ENCODE data around the gene SPTBN1.

The SPTBN1 gene

DNA sequence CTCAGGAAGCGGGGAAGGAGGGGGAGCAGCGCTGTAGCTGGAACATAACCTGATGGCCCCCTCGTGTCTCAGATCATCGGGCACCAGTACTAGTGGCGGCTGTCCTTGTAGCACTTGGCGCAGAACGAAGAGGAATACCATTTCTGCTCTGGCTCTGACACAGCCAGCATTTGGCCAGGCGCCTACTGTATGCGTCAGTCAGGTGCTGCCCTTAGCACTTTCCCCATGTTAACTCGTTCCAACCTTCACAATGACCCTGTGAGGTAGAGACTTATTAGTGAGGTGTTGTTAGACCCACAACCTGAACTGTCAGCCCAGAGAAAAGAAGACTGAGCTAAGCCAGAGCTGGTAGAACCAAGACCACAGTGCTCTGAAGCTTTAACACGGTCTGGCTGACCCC lies 219.6 kb downstream of the SPTBN1 start:
- DNase-seq (ENCODE audit: low read depth) = no peak
- H3K4me3 ChIP-seq (ENCODE audit: low read depth, low read length) = no peak overlapping the region
- TF ChIP-seq CTCF (conservative IDR thresholded peaks at IDR 0.05; ENCODE audit: low read depth, low read length) = no peak

GRCh38 chr2:54676656-54677055 lies 220.5 kb downstream of the SPTBN1 start:
- no peak overlapping the region for H3K4me3 ChIP-seq (ENCODE audit: low read depth, low read length)
- no peak for DNase-seq (ENCODE audit: low read depth)
- no peak for TF ChIP-seq CTCF (conservative IDR thresholded peaks at IDR 0.05; ENCODE audit: low read depth, low read length)

DNA sequence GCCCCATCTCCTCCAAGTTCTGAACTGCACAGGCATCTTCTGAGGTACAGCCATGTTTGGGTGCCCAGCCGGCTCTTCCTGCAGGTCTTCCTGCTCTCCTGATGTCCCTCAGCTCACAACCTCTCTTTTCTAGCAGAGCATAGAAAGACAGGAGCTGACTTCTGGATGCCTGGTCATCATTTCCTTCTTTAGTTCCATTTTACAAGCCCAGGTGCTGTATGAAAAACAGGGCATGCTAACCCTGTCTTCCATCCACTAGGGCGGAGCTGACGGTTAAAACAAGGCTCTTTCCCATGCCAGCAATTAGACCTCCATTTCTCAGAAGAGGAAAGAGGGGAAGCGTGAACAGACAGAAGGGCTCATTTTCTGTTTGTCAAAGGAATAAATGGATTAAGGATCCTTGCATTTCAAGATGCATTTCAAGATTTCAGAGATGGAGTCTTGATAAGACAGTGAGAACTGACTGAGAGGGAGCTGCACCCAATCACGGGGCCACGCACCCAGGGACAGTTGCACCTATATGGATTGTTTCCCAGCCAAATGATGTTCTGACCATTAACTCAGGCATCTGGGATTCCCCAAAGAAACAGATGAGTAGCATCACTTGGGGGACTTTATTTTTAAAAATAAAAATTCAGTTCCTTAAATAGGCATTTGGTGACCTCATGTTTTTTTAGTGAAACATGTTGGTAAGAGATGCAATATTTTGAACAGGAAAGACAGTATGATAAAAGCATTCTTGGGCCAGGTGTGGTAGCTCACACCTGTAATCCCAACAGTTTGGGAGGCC lies 221.5 kb downstream of the SPTBN1 start:
- no peak for TF ChIP-seq CTCF (conservative IDR thresholded peaks at IDR 0.05; ENCODE audit: low read depth, low read length)
- DNase-seq (ENCODE audit: low read depth) = no peak
- H3K4me3 ChIP-seq (ENCODE audit: low read depth, low read length) = no peak overlapping the region

- no peak overlapping the region for H3K4me3 ChIP-seq (ENCODE audit: low read depth, low read length)
- no peak for DNase-seq (ENCODE audit: low read depth)
- no peak for TF ChIP-seq CTCF (conservative IDR thresholded peaks at IDR 0.05; ENCODE audit: low read depth, low read length)
Observed at GRCh38 chr2:54678719-54679118, 222.6 kb downstream of the SPTBN1 start.

DNA sequence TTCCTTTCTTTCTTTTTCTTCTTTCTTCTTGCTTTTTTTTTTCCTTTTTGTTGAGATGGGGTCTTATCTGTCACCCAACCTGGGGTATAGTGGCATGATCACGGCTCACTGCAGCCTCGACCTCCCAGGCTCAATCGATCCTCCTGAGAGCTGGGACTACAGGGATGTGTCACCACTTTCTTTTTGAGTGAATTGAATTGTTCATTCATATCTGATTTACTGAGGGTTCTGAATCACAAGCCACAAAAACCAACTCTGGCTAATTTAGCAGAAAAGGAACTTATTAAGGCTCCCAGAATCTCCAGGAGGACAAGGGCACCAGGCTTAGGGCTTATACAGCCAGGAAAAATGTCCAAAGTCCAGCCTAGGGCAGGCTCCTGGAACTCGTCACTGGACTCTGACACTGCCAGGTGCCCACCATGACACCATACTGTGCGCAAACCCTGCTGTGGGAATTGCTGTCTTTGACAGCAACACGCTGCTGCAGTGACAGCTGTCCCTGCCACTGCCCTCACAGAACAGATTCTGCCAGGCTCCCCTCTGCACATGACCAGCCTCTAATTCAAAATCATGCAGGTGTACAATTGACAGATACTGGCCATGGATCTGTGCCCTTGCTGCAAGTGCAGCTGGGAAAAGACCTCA lies 224.4 kb downstream of the SPTBN1 start:
- H3K4me3 ChIP-seq (ENCODE audit: low read depth, low read length) = no peak overlapping the region
- no peak for DNase-seq (ENCODE audit: low read depth)
- no peak for TF ChIP-seq CTCF (conservative IDR thresholded peaks at IDR 0.05; ENCODE audit: low read depth, low read length)

- no peak for DNase-seq (ENCODE audit: low read depth)
- TF ChIP-seq CTCF (conservative IDR thresholded peaks at IDR 0.05; ENCODE audit: low read depth, low read length) = no peak
- H3K4me3 ChIP-seq (ENCODE audit: low read depth, low read length) = no peak overlapping the region
Observed at GRCh38 chr2:54681416-54681815, 225.3 kb downstream of the SPTBN1 start.

GRCh38 chr2:54683596-54683995 lies 227.5 kb downstream of the SPTBN1 start:
- DNase-seq (ENCODE audit: low read depth) = no peak
- no peak for TF ChIP-seq CTCF (conservative IDR thresholded peaks at IDR 0.05; ENCODE audit: low read depth, low read length)
- H3K4me3 ChIP-seq (ENCODE audit: low read depth, low read length) = no peak overlapping the region
